GM12878 (cell line): ENCODE data around the gene ARHGAP15. TPM values are rescaled to one million over a fixed set of nuclear protein-coding genes. Genes with fewer than 3 reads are reported as not detected.

Source experiments
- ATAC-seq: fragments of 200-7000 bp; cut with Tn5 transposase; 3 replicates; pipeline ENCODE4 v1.9.1; 2020; ENCODE audit warnings: mild to moderate bottlenecking, moderate library complexity
- BruUV-seq: library from RNA; stranded (reverse); fragments of 400-500 nt; replicated peaks from 2 replicates; lab custom pipeline; 2021; lab: Mats Ljungman, UMichigan
- CTCF ChIA-PET: fragments of 300-600 bp; sonication (Branson Sonifier 250); formaldehyde crosslinking; extraction: SDS; loops from one replicate; lab custom pipeline; 2021; ENCODE audit warnings: inconsistent platforms; lab: Yijun Ruan, JAX
- POLR2A ChIA-PET: fragments of 350-600 bp; formaldehyde crosslinking; extraction: SDS; loops from one replicate; lab custom pipeline; 2021; ENCODE audit warnings: inconsistent platforms; lab: Charles Lee
- RAD21 ChIA-PET: fragments of 300-600 bp; sonication (Branson Sonifier 250); formaldehyde crosslinking; loops from one replicate; lab custom pipeline; 2023; ENCODE audit warnings: antibody characterized with exemption; ENCODE audit not compliant: unreplicated experiment; lab: Charles Lee
- SMC1A ChIA-PET: fragments of 300-600 bp; sonication (Branson Sonifier 250); formaldehyde crosslinking; loops from one replicate; lab custom pipeline; 2023; ENCODE audit not compliant: unreplicated experiment, uncharacterized antibody; lab: Charles Lee
- DNase-seq: peaks from one replicate; pipeline ENCODE4 v3.0.0-alpha.2; 2011; ENCODE audit warnings: low read depth, low spot score
- FAIRE-seq: peaks from 3 replicates; lab custom pipeline; 2011; peaks lifted over from hg19 to GRCh38; lab: Jason Lieb, UNC
- H2AFZ ChIP-seq: 2 replicates; pipeline ENCODE4 v1.6.0; 2011; ENCODE audit warnings: low read depth, low read length, control low read depth; ENCODE audit not compliant: control insufficient read depth
- H3K27ac ChIP-seq: 2 replicates; pipeline ENCODE4 v1.5.1; 2011; ENCODE audit warnings: control low read depth; ENCODE audit not compliant: control insufficient read depth, insufficient read depth
- H3K27me3 ChIP-seq, 2 experiments: replicated peaks in 1 of 2; 2 replicates each; pipeline versions ENCODE4 v1.6.0 to v1.6.1; 2011; ENCODE audit warnings: low read length in 1 of 2; ENCODE audit not compliant: control insufficient read depth in 2 of 2, insufficient read depth in 2 of 2
- H3K36me3 ChIP-seq, 2 experiments: 2 replicates each; pipeline ENCODE4 v1.5.1; 2011; ENCODE audit warnings: low read length in 1 of 2; ENCODE audit not compliant: control insufficient read depth in 2 of 2, insufficient read depth in 2 of 2
- H3K4me1 ChIP-seq: 2 replicates; pipeline ENCODE4 v1.6.1; 2011; ENCODE audit warnings: mild to moderate bottlenecking, low read length, moderate library complexity, mixed read lengths; ENCODE audit not compliant: control insufficient read depth, insufficient read depth
- H3K4me2 ChIP-seq: 2 replicates; pipeline ENCODE4 v1.6.0; 2011; ENCODE audit warnings: control low read depth; ENCODE audit not compliant: control insufficient read depth, insufficient read depth
- H3K4me3 ChIP-seq: fragments of 200-600 bp; sonication (generic); 2 replicates; pipeline ENCODE4 v1.5.1; 2016
- H3K79me2 ChIP-seq: 2 replicates; pipeline ENCODE4 v1.6.0; 2011; ENCODE audit warnings: low read length; ENCODE audit not compliant: control insufficient read depth, insufficient read depth
- H3K9ac ChIP-seq: 2 replicates; pipeline ENCODE4 v1.8.0; 2011; ENCODE audit warnings: low read length, control low read depth, mixed read lengths; ENCODE audit not compliant: control insufficient read depth, insufficient read depth
- H3K9me3 ChIP-seq: replicated peaks from 3 replicates; pipeline ENCODE4 v1.5.1; 2011; ENCODE audit warnings: mild to moderate bottlenecking, low read length; ENCODE audit not compliant: control insufficient read depth, insufficient read depth
- H4K20me1 ChIP-seq: 2 replicates; pipeline ENCODE4 v1.6.0; 2011; ENCODE audit not compliant: control insufficient read depth, insufficient read depth
- ATF2 ChIP-seq: IDR thresholded peaks from 2 replicates; pipeline ENCODE4 v1.6.1; 2012; ENCODE audit warnings: low read length, inconsistent platforms
- BCL11A ChIP-seq: IDR thresholded peaks from 2 replicates; pipeline ENCODE4 v1.6.1; 2011; ENCODE audit warnings: low read depth, low read length
- BCL3 ChIP-seq: IDR thresholded peaks from 2 replicates; pipeline ENCODE4 v1.6.1; 2011; ENCODE audit warnings: borderline replicate concordance, low read depth, mild to moderate bottlenecking, moderate library complexity, low read length; ENCODE audit not compliant: insufficient read depth, poor library complexity, severe bottlenecking
- CBX3 ChIP-seq: fragments of 200-600 bp; sonication (generic); IDR thresholded peaks from 2 replicates; pipeline ENCODE4 v1.6.1; 2016; ENCODE audit warnings: low read depth, borderline replicate concordance
- EGR1 ChIP-seq, 2 experiments: IDR thresholded peaks; 1 replicate in 1 of 2; 2 replicates in 1 of 2; pipeline ENCODE4 v1.6.1; 2011 to 2012; ENCODE audit warnings: low read depth in 2 of 2, low read length in 2 of 2, borderline replicate concordance in 1 of 2, mild to moderate bottlenecking in 1 of 2, moderate library complexity in 1 of 2
- FOXM1 ChIP-seq: IDR thresholded peaks from 2 replicates; pipeline ENCODE4 v1.6.1; 2012; ENCODE audit warnings: low read depth, mild to moderate bottlenecking, inconsistent platforms, low read length, moderate library complexity
- GATAD2B ChIP-seq: fragments of 450-650 bp; conservative IDR thresholded peaks from 2 replicates; pipeline ENCODE4 v1.6.1; 2017; ENCODE audit warnings: low read depth, mild to moderate bottlenecking, moderate library complexity
- HDAC2 ChIP-seq: fragments of 200-600 bp; sonication (generic); IDR thresholded peaks from 2 replicates; pipeline ENCODE4 v1.6.1; 2017
- IRF4 ChIP-seq: IDR thresholded peaks from 2 replicates; pipeline ENCODE4 v1.6.1; 2011; ENCODE audit warnings: low read depth, low read length
- JUND ChIP-seq: IDR thresholded peaks from 2 replicates; pipeline ENCODE4 v1.6.1; 2012; ENCODE audit warnings: low read depth, mild to moderate bottlenecking, low read length, improper control_type of control experiment, moderate library complexity
- LARP7 ChIP-seq: fragments of 450-650 bp; IDR thresholded peaks from 2 replicates; pipeline ENCODE4 v1.6.1; 2017; ENCODE audit warnings: mild to moderate bottlenecking
- NBN ChIP-seq: fragments of 450-650 bp; IDR thresholded peaks from 2 replicates; pipeline ENCODE4 v1.6.1; 2016
- PAX5 ChIP-seq: IDR thresholded peaks from 2 replicates; pipeline ENCODE4 v1.6.1; 2011; ENCODE audit warnings: low read depth, low read length, borderline replicate concordance
- SMARCA5 ChIP-seq: fragments of 450-650 bp; IDR thresholded peaks from 2 replicates; pipeline ENCODE4 v1.6.1; 2017; ENCODE audit warnings: mild to moderate bottlenecking
- SPI1 ChIP-seq: IDR thresholded peaks from 2 replicates; pipeline ENCODE4 v1.6.1; 2011; ENCODE audit warnings: low read depth, mild to moderate bottlenecking, low read length, moderate library complexity, borderline replicate concordance; ENCODE audit not compliant: insufficient read depth
- STAT1 ChIP-seq: fragments of 450-650 bp; conservative IDR thresholded peaks from 2 replicates; pipeline ENCODE4 v1.6.1; 2014; ENCODE audit warnings: antibody characterized with exemption, mild to moderate bottlenecking
- TCF12 ChIP-seq: IDR thresholded peaks from 2 replicates; pipeline ENCODE4 v1.6.1; 2011; ENCODE audit warnings: low read depth, mild to moderate bottlenecking, low read length
- ZNF592 ChIP-seq: fragments of 450-650 bp; IDR thresholded peaks from 2 replicates; pipeline ENCODE4 v1.6.1; 2017; ENCODE audit warnings: mild to moderate bottlenecking, moderate library complexity
- WGBS: methylation state at CpG from one replicate; pipeline ENCODE4 v1.1.6; 2016; ENCODE audit warnings: low lambda C conversion rate; ENCODE audit not compliant: insufficient replicate concordance, insufficient coverage; ENCODE audit errors: missing lambda C conversion rate; 5-methylcytosine and 5-hydroxymethylcytosine counted together
- in situ Hi-C: fragments of 300-500 bp; cut with MboI; formaldehyde crosslinking; loops from 9 replicates; pipeline ENCODE4 v1.14.3; 2018; ENCODE audit warnings: mixed read lengths
- intact Hi-C: fragments of 100-400 bp; cut with micrococcal nuclease; formaldehyde crosslinking; loops from one replicate; pipeline ENCODE4 v1.14.2; 2022; ENCODE audit not compliant: unreplicated experiment
- polyA plus RNA-seq, 11 experiments: library from polyadenylated mRNA; depleted of rRNA in 4 of 11; unstranded in 6 of 11; stranded (reverse) in 5 of 11; fragments of >200 nt; fragmentation: Nextera tagmentation in 4 of 11; fragmentation: Illumina TruSeq in 1 of 11; extraction: Ambion mirVana in 4 of 11; extraction: Trizol in 1 of 11; gene quantifications; 1 replicate in 1 of 11; 2 replicates in 10 of 11; pipeline versions ENCODE4 v1.2.1 to v1.2.3, GENCODE V29; 2011 to 2016; ENCODE audit warnings: inconsistent platforms in 2 of 11, missing spikeins in 2 of 11, low read depth in 1 of 11
- total RNA-seq, 4 experiments: library from RNA; depleted of rRNA in 3 of 4; stranded (reverse); fragments of >200 nt in 3 of 4; fragmentation: Illumina TruSeq in 1 of 4; extraction: Trizol in 1 of 4; gene quantifications; 2 replicates each; pipeline versions ENCODE4 v1.2.1 to v1.2.3, GENCODE V29; 2013 to 2021

Gene ARHGAP15
- total and polyA plus RNA-seq, 10 of the 15 experiments (the other 5 are each of a cell fraction or from before 2014, with no cell fraction given), result 38.0 to 92.6 (median 66.7) TPM

GRCh38 chr2:143237146-143237777 is 108.0 kb downstream of the ARHGAP15 start:
- Histone ChIP-seq H2AFZ (no peak overlapping the region), H3K4me1 (no peaks in the 10 kb centered on the region), H3K9me3 (peaks cover 2% of the 10 kb centered on the region; the same call in 2 of the 3 replicates), H3K27me3 (no peaks in the 10 kb centered on the region), H3K4me2 (no peak overlapping the region), H3K9ac (no peak overlapping the region), H3K27ac (no peak overlapping the region), H3K4me3 (no peak overlapping the region), H3K79me2 (no peaks in the 10 kb centered on the region), H3K36me3 (peaks cover 0 to 2% of the 10 kb centered on the region in 2 experiments; a peak in 3 of 4 replicates), H4K20me1 (no peaks in the 10 kb centered on the region)
- TF ChIP-seq NBN (no peak), IRF4 (no peak), ZNF592 (no peak), CBX3 (no peak), EGR1 (IDR thresholded peaks at IDR 0.05; ENCODE audit: borderline replicate concordance in 1 of 2, low read depth in 2 of 2, low read length in 2 of 2) (no peak), GATAD2B (no peak), STAT1 (no peak), HDAC2 (no peak), TCF12 (no peak), BCL3 (no peak), JUND (no peak), LARP7 (no peak), SMARCA5 (no peak), FOXM1 (no peak), PAX5 (no peak), ATF2 (no peak), SPI1 (no peak), BCL11A (no peak)
- no peak for DNase-seq
- BruUV-seq, result no TSS peak
- FAIRE-seq, result no peak
- WGBS, result 92% methylated on average over 8 of the region's 8 CpGs
- in situ Hi-C loops (no loop called here), intact Hi-C loops (no loop called here)
- CTCF ChIA-PET, result interaction anchor here (0.6 kb wide), 1 partner anchor 15 kb away, joined by 3 read pairs; no protein-coding TSS in a partner anchor
- no peak for ATAC-seq
- SMC1A ChIA-PET, result no interaction called here
- POLR2A ChIA-PET, result no interaction called here
- RAD21 ChIA-PET, result interaction anchor here (0.7 kb wide), 1 partner anchor 488 kb away, joined by 3 read pairs; no protein-coding TSS in a partner anchor
